Lower leg skin (tissue), 3 donors: Measurements from ENCODE around the gene TXNRD3.

ENCODE experiments used
- CTCF ChIP-seq, 3 donors: fragments of 450-650 bp; IDR thresholded peaks; one replicate each; pipeline ENCODE4 v1.5.1; 2016; ENCODE audit warnings: antibody characterized with exemption in 3 of 3, mild to moderate bottlenecking in 3 of 3, moderate library complexity in 2 of 3
- POLR2A ChIP-seq, 2 donors: fragments of 450-650 bp; IDR thresholded peaks; one replicate each; pipeline ENCODE4 v1.6.1; 2016 to 2017; ENCODE audit warnings: antibody characterized with exemption in 2 of 2, mild to moderate bottlenecking in 1 of 2, moderate library complexity in 1 of 2

- TF ChIP-seq CTCF (IDR thresholded peaks at IDR 0.05) (no peak), POLR2A (IDR thresholded peaks at IDR 0.05) (no peak)
Observed at GRCh38 chr3:126677862-126678503, 23.1 kb upstream of the TXNRD3 start.
